AG08396 (cell line): ENCODE results near the gene CASP10.
A peak's percentile ranks its signal among the peaks of the same experiment; 100 is the strongest.
"Not testable (repeated sequence)": the region's sequence is repeated elsewhere in the genome, so short reads cannot be mapped to it uniquely, and the experiment has no call there.

Experiments
- DNase-seq: peaks from one replicate; pipeline ENCODE4 v3.0.0; 2012; ENCODE audit warnings: low spot score, mixed read lengths

CASP10 gene

DNA sequence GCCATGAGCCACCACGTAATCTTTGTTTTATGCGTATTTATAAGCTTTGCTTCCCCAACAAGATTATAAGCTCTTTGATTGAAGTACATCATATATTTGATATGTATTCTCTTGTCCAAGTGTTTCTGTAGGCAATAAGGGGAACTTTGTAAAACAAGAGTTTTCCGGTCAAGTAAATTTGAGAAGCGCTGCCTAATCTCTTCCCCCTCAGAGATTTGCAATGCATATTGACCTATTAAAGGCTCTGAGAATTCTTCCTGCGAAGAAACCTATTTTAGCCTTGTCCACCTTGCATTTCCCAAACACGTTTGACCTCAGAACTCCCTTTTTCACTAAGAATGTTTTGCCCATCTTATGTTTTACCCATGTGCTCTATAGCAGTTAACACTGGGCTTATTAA is 26.9 kb upstream of the CASP10 start:
- no peak for DNase-seq

GRCh38 chr2:201156640-201157039 is 26.3 kb upstream of the CASP10 start:
- DNase-seq: no peak

DNA sequence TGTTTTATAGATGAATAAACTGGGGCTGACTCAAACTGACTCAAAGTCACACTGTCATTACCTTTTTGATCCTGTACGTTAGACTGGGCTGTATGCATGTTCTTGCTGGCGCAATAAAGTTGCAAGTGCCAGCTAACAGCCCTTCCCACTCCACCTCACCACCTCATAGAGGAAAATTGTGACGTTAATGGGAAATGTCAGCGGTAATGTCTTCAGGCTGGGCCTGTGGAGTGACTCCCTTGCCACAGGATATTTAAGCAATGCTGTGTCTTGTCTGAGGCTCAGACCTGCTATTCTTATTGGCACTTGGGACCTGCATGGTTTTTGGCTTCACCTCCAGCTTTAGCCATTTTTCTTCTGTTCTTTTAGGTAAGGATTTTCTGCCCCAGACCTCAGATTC is 25.2 kb upstream of the CASP10 start:
- no peak for DNase-seq

- peak; percentile 74 for DNase-seq
Observed at GRCh38 chr2:201158111-201158929, 24.6 kb upstream of the CASP10 start.

DNA sequence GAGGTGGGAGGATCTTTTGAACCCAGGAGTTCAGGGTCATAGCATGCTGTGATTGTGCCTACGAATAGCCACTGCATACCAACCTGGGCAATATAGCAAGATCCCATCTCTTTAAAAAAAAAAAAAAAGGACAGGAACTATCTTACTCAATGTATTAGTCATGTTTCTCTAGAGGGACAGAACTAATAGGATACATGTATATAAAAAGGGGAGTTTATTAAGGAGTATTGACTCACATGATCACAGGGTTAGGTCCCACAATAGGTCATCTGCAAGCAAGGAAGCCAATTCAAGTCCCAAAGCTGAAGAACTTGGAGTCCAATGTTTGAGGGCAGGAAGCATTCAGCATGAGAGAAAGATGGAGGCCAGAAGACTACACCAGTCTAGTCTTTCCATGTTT is 18.8 kb upstream of the CASP10 start:
- DNase-seq: no peak

- no peak for DNase-seq
Observed at GRCh38 chr2:201167546-201167945, 15.4 kb upstream of the CASP10 start.

- not testable (repeated sequence) for DNase-seq
Observed at GRCh38 chr2:201168496-201168895, 14.4 kb upstream of the CASP10 start.

- DNase-seq: no peak
Observed at GRCh38 chr2:201171259-201171814, 11.6 kb upstream of the CASP10 start.

DNA sequence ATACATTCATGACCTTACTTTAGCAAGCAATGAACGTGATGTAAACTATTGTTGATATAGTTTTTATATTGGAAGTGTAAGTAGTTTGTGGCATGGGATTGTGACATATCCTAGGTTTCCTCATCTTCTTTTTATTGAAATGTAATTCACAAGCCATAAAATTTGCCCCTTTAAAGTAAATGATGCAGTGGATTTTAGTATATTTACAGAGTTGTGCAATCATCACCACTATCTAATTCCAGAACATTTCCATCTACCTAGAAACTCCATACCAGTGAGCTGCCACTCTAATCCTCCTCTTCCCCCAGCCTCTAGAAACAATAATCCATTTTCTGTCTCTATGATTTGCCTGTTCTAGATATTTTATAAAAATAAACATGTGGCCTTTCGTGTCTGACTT is 10.7 kb upstream of the CASP10 start:
- DNase-seq: no peak

GRCh38 chr2:201174687-201175086 is 8.3 kb upstream of the CASP10 start:
- no peak for DNase-seq

GRCh38 chr2:201176081-201176481 is 6.9 kb upstream of the CASP10 start:
- no peak for DNase-seq

GRCh38 chr2:201180010-201180409 is 2.9 kb upstream of the CASP10 start:
- DNase-seq: no peak

DNA sequence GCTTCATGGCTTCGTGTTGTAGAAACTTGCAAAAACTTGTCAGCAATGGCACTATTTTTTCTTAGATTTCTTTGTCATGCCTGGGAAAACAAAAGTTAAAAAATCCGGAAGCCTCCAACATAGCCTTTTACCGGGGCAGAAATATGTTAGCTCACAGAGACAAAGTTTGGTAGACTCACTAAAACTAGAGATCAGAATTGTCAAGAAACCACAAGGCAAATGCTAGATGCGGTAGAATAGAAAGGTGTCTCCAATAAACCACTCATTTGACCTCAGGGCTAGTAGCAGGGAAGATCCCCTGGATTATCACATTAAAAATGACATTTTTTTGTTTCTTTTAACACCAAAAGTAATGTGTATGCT is 405 bp downstream of the CASP10 start:
- DNase-seq: no peak

GRCh38 chr2:201183835-201184234 is 894 bp downstream of the CASP10 start:
- not testable (repeated sequence) for DNase-seq

DNA sequence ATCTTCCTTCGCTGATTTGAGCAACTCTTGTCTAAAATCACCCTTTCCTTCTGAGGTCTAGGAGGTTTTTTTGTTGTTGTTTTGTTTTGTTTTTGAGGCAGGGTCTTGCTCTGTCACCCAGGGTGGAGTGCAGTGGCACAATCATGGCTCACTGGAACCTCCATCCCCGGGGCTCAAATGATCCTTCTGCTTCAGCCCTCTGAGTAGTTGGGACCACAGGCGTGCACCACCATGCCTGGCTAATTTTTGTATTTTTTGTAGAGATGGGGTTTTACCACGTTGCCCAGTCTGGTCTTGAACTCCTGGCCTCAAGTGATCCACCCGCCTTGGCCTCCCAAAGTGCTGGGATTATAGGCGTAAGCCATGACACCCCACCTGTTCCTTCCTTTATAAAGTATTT is 1.3 kb downstream of the CASP10 start:
- DNase-seq: not testable (repeated sequence)

GRCh38 chr2:201185863-201186262 is 2.9 kb downstream of the CASP10 start:
- no peak for DNase-seq

GRCh38 chr2:201186982-201187381 is 4.0 kb downstream of the CASP10 start:
- DNase-seq: no peak

DNA sequence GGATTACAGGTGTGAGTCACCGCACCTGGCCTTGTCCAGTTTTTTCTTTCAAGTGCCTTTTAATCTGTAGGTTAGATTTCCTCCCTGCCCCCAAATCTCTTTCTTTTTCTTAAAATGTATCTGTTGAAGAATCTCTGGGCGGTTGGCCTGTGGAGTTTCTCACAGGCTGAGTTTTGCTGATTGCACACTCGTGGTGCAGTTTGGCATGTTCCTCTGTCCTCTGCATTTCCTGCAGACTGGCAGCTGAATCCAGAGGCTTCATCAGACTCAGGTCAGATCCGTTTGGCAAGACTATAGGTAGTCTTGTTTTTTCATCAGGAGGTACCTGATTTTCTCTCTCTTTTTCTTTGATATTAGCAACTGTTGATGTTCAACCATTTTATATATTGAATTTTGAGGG is 5.5 kb downstream of the CASP10 start:
- no peak for DNase-seq

DNA sequence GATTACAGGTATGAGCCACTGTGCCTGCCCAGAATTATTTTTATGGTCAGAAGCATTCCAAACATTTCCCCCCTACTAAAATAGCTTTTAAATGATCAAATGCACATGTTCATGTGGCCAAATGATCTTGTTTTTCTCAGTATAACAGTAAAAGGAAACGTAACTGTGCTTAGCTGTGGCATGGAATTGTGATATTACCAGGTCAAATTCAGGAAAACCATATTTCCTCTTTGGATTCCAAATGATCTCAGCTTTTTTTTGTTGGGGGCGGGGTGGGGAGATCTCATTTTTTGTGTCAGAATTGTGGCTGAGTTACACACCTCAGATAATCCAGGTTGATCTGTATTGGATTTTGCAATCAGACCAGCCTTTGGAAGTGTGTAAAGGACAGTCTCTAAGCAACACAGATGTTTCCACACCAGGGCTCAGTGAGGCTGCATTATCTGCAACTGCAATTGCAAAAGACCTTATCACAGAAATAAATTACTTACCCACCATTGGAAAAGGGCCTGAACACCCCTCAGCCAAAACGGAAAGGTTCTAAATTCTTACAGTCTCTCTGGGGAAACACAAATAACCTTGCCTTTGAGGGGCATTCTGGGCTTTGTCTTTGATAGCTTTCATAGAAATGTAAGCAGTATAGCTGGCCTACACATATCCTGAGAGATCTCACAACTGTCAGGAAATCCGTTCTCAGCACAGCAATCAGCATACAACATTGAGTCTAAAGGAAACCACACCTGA is 8.4 kb downstream of the CASP10 start:
- no peak for DNase-seq

DNA sequence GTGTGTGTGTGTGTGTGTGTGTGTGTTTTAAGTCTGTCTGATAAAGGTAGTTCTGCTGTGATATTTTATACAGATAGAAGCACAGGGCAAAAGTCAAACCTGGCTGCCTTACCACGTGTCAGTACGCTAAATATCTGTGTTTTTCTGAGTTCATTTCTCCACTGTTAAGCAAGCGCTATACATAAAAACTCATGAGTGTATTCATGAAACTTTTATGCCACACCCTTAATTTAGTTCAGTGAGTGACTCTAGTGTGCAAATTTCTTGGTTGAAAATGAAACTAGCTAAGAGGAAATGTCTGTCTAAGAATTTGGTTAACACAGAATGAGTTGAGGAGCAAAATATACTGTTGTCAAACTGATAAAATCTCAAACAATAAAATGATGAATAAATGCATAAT is 11.2 kb downstream of the CASP10 start:
- DNase-seq: no peak

DNA sequence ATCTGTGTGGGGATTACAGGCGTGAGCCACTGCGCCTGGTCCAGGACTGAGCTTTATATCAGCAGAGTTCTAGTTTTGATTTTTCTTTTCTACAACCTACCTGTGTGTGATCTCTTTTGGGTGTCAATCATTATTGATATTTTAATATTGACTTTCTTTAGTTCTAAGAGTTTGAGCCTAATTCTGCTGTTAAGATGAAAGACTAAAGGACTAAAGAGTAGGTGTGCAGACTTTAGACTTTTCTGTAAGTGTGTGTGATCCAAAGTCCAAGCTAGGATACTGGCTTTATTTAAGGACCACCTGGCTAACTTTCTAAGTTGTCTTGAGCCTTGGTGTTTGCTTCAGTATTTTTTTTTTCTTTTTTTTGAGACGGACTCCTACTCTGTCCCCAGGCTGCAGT is 12.4 kb downstream of the CASP10 start:
- no peak for DNase-seq

GRCh38 chr2:201196003-201196402 is 13.1 kb downstream of the CASP10 start:
- DNase-seq: no peak

GRCh38 chr2:201196803-201197202 is 13.9 kb downstream of the CASP10 start:
- DNase-seq: no peak
